HS-5 (cell line): ENCODE data around the gene RBM15.

ENCODE experiments used
- DNase-seq: peaks from one replicate; pipeline ENCODE4 v3.0.0-alpha.2; 2012; ENCODE audit warnings: low read depth

The RBM15 gene

DNA sequence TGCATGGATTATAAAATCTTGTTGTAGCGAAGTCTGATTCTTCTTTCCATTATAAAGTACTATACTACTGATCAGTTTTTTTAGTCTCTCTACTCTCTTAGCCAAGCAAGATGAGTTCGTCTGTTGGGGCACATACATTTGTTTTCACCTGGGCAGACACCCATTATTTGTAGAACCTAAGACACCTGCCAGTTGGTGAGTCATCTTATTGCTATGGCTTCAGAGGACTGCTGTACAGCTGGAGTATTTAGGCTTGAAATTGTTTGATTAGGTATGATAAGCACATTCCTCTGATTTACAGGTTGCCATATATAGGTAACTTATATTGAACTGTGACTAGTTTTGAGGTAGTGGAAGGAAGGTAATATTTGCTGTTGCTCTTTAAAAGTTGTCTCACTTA, 17.2 kb downstream of the RBM15 start:
- DNase-seq, result no peak

DNA sequence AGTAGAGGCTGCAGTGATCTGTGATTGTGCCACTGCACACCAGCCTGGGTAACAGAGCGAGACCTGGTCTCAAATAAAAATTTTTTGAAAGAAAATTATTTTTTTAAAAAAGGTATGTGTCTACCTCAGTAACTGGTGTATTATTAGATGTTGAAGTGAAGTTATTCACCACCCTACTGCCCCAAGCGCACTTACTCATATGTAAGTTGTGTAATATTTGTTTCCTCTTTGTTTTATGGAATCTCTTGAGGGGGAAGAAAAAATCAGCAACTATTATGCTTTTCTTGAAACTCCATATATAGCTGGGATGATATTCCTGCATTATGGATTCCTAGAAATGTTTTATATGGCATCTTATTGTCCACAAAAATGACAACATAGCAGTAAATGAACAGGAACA, 21.3 kb downstream of the RBM15 start:
- no peak for DNase-seq

DNA sequence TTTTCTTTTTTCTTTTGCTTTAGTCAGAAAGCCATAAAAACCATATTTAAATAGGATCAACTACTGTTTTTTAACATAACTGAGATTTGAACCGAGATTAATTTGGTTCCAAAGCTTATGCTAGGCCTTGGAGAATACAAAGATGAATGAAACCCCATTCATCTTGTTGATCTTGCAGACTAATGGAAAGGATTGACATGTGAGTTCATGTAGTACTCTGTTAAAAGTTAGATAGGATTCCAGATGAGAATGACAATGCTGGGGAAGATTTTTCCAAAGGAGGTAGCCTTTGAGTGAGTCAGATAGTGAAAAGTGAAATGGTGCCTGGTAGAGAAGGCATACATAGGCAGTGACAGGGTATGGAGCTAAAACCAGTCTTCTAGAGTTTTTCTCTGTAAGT, 22.7 kb downstream of the RBM15 start:
- no peak for DNase-seq

DNA sequence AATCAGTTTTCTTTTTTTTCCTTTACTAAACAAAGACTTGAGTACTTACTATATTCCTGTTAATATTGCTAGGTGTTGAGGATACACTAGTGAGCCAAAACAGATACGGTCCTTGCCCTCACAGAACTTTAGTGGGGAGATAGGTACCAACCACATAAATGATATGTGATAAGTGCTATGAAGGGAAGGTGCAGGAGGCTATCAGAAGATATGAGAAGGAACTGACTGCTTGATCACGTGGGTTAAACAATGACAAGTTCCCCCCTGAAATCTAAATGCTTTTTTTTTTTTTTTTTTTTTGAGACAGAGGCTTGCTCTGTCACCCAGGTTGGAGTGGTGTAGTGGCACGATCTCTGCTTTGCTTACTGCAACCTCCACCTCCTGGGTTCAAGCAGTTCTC, 25.0 kb downstream of the RBM15 start:
- no peak for DNase-seq

DNA sequence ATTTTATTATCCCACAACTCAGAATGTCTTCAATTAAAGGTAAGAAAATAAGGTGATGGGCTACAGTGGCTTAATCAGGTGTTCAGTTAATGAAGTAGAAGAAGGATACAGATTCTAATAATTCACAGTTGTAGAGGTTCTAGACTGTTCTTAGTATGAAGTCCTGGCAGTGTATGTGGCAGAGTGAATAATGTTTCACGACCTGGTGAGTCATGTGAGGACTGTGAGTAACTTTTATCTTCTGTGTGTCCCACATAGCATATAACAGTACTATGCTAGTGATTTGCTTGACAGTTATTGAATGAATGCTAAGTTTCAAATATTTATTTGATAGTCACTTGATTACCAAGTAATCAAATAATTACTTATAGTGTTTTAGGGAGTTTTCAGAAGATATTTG, 31.6 kb downstream of the RBM15 start:
- DNase-seq, result peak; percentile 33

DNA sequence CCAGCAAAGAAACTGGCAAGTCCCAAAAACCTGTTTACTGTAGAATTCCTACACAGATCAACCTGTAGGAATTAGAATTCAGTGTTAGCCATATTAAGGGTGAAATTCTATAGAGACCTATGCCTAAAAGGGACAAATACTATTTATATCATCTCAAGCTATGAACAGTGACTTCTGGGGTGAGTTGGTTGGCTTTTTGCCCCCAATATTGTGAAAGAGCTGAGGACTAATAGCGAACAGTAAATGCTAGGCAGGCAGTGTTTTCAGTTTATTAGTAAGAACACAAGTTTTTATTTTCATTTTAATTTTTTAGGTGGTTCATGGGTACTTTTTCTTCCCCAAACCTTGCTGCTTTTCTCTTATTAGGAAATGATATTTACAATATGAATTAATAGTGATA, 36.3 kb downstream of the RBM15 start:
- no peak for DNase-seq

DNA sequence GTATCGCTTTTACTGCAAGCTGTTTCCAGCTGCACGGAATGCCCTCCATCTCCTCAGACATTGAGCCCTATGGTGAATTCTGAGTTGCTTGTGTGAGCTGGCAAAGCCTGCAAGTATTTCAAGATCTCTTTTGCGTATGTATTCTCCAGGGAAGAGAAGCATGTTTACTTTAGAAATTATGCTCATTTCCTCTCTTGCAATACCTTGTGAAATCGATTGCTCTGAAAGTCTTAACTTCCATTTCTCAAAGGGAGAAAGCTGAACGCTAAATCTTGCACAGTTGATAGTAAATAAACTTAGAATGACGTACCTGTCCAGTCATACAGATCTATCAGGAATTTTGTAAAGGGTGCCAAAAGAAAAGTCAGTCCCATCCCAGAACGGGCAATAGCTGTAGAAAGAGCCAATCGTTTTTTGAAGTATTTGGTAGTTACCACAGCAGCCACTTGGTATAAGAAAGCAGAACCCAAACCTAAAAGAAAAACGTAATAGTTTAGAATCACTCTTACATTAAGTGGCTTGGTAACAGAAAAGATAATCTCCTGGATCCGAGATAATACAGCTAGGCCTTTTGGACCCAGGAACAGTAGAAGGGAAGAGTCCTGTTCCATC, 41.6 kb downstream of the RBM15 start:
- peak; percentile 73 for DNase-seq

DNA sequence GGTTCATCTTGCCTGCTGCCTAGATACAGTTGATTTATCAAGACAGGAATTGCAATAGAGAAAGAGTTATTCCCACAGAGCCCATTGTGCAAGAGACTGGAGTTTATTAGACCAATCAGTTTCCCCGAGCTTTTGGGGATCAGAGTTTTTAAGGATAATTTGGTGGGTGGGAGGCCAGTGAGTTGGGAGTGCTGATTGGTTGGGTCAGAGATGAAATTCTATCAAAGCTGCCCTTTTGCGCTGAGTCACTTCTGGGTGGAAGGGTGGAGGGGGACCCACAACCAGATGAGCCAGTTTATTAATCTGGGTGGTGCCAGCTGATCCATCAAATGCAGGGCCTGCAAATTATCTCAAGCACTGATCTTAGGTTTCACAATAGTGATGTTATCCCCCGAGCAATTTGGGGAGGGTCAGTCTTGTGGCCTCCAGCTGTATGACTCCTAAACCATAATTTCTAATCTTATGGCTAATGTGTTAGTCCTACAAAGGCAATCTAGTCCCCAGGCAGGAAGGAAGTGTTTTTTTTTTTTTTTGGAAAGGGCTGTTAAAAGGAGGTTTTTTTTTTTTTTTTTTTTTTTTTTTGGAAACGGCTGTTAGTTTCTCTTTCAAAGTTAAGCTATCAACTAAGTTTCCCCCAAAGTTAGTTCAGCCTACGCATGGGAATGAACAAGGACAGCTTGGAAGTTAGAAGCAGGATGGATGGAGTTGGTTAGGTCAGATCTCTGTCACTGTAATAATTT, 44.2 kb downstream of the RBM15 start:
- no peak for DNase-seq

DNA sequence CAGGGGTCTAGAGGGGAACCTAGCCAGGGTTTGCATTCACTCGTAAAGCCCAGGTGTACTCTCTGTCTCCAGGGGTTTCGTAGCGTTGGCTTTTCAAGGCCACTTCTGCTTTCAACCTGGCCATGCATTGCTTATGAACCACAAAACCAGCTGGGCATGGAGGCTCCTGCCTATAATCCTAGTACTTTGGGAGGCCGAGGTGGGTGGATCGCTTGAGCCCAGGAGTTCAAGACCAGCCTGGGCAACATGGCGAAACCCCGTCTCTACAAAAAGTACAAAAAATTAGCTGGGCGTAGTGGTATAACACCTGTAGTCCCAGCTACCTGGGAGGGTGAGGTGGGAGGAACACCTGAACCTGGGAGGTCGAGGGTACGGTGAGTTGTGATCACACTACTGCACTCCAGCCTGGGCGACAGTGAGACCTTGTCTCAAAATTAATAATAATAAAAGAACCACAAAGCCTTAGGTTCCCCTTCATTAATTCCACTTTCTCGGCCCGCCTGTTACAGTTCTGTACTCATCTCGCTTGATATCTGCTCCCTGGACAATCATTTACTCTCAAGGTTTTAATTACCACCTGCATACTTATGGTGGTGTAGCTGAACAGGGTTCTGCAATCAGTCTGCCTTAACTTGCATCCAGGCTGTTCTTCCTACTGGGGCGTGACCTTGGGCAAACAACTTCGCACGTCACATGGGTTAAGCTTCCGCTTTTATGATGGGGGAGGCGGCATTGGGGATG, 45.6 kb downstream of the RBM15 start:
- no peak for DNase-seq

DNA sequence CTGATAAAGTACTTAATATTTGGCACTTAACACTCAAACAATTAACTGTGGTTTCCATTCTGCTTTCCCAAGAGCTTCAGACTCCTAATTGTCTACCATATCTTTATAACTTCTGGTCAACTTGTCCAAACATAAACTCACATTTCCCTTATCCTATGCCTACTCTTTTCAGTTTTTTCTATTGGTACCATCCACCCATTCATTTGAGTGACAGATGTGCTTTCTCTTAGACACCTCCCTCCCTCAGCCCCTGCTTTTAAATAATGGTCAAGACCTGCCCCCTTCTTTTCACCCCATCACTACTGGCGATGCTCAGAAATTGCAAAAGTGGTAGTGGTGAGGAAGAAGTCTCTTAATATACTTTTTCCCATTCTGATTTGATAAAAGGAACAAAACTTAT, 46.2 kb downstream of the RBM15 start:
- DNase-seq, result no peak

DNA sequence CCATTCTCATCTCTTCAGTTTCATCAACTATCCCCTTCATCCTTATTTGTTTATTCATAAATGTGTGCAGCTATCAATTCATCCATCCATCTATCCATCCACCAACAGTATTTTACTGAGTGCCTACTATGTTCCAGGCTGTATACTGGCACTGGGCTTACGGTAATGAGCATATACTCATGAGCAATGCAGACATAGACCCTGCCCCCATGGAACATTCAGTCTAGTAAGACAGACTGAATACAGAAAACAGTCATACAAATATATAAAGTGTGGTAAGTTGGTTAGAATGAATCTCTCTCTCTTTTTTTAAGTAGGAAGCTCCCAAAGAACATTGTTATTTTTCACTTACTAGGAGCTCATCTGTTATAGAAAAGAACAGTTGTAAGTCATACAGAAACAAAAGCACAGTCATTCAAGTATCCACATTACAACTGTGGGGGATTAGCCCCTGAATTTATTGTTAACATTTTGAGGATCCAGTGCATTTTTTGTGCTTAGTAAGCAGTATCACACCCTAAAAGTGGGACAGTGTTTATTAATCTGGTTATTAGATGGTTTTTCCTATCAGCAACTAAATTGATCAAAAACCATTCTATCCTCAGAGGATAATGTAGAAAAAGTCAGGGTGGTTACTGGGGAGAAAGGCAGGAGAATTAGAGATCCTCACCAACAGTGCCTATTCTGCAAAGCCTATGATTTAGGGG, 48.0 kb downstream of the RBM15 start:
- no peak for DNase-seq

DNA sequence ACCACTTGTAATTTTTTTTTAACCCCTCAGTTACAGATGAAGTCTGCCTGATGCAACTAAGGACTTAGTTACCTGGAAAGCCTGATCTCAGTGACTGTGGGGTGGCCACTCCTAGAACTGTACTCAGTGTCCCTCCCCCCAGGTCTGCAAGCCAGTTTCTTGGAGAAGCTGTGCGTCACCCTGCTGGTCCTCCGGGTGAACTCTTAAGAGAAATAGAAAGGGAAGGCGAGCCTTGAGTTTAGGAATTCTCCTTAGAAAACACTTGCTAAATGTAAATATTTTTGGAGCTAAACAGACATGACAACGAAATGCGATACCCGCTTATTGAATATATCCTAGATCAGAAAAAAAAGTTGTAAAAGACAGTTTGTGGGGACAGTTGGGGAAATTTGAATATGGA, 50.9 kb downstream of the RBM15 start:
- DNase-seq, result no peak

DNA sequence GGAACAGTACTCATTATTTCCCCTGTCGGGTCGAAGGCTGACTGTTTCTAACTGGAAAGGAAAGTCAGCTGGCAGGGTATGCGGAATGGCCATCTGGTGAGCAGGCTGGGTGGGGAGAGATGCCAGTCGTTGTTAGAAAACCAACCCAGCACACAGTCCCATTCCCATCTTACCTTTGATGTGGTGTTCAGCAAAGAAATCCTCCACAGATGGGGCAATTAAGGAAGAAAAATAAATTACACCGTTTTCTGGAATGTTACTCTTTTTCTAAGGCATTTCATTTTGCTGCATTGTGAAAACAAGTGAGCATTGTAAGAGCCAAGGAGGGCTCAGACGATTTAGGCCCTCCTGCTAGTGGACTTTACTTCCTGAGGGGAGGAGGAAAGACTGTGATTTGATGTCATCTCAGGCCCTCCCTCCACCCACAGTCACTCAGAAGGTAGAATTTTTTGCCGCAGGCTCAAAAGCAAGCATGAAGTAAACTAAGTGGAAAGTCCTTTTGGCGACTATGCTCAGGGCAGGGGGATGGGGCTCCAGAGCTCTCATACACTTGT, 51.6 kb downstream of the RBM15 start, which contains the start of gene SLC16A4:
Gene SLC16A4, minus strand, starts transcription at position 335 of the 554 bp plus-strand sequence. CDS start 1,703 bp downstream, outside the sequence.
- no peak for DNase-seq

DNA sequence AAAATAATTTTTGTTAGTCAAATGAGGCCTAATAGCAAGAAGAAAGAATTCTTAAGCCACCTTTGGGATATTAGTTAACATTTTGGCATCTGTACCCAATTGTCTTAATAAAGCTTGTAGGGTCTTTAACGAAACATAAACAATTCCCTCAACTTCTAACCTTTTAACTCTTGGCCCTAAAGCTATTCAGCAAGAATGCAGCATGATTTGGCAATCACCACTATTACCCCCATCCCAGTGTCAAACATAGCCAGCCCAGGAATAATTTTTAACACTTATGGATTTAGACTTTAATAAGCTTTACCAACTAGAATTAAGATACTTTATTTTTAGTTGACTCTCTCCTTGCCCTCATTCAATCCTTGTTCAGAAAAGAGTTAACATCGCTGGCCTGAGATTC, 54.1 kb downstream of the RBM15 start:
- no peak for DNase-seq

DNA sequence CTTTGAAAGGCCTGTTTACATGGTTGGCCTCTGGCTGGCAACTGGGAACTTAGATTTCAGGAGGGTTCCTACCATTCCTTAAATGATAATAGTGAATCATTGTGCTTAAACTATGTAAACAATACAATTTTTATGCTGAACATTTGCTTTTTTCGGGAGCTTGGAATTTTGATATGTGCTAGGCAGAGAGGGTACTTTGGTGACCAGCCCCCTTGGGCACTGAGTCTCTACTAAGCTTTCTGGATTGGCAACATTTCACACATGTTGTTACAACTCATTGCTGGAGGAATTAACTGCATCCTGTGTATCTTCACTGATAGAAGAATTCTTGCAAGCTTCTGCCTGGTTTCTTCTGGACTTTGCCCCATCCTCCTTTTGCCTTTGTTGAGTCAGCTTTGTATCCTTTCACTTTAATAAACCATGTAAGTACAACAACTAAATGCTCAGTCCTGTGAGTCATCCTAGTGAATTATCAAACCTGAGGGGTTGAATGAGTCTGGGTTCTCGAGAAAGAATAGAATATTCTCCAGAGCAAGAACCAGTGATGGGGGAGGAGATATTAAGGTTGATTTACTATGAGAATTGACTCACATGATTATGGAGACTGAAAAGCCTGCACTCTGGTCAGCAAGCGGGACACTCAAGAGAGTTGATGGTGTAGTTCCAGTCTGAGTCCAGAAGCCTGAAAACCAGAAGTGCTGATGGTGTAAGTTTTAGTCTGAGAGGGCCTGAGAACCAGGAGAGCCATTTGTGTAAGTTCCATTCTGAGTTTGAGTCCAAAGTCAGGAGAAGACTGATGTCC, 54.7 kb downstream of the RBM15 start:
- peak; percentile 39 for DNase-seq

DNA sequence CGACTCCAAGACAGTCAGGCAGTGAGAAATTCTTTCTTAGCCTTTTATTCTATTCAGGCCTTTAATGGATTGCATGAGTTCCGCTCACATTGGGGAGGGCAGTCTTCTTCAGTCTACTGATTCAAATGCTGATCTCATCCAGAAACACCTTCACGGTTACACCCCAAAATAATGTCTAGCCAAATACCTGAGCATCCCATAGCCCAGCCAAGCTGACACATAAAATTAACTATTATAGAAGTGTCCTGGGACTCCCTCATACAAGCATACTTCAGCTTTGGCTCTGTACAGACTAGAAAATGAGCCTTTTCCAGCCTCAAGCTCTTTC, 55.3 kb downstream of the RBM15 start:
- no peak for DNase-seq
